ENCODE results near the gene ASTN2. TPM values are rescaled to one million over a fixed set of nuclear protein-coding genes. Genes with fewer than 3 reads are reported as not detected.
A peak's percentile ranks its signal among the peaks of the same experiment; 100 is the strongest.

The ASTN2 gene
- total RNA-seq, 1 donor: 5.6 TPM

DNA sequence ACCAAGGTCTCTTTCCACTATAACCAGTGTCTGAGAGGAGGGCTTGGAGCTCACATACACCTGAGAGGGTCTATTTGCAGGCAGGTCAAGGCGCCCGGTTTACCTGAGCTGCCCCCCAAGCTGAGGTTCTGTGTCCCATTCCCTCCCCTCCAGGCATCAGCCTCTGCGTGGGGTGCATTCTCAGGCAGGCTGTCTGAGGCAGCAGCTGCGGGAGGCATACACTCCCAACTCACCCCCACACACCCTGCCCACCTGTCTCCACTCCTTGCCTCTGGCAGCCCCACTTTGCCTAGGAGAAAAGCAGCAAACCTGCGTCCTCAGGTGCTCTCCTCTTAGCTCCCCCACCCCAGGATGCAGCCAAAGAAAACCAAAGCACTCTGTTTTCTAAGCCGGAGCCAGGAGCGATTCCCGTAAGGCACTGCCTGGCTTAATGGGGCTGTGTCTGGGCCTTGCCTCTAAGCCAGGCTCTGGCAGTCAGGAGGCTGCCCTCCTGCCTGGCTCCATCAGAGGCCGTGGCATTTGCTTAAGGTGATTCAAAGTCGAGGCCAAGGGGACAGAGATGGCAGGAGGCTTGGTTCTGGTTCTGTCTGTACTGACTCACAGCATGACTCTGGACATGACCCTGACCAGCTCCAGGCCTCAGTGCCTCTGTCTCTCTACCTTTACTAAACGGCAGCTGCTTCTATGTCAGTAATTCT lies 867.0 kb downstream of the ASTN2 start:
- no peak for DNase-seq (ENCODE audit: low read depth)
- no peak overlapping the region for H3K4me3 ChIP-seq (ENCODE audit: low read depth, low read length)
- TF ChIP-seq, protein P1, sequence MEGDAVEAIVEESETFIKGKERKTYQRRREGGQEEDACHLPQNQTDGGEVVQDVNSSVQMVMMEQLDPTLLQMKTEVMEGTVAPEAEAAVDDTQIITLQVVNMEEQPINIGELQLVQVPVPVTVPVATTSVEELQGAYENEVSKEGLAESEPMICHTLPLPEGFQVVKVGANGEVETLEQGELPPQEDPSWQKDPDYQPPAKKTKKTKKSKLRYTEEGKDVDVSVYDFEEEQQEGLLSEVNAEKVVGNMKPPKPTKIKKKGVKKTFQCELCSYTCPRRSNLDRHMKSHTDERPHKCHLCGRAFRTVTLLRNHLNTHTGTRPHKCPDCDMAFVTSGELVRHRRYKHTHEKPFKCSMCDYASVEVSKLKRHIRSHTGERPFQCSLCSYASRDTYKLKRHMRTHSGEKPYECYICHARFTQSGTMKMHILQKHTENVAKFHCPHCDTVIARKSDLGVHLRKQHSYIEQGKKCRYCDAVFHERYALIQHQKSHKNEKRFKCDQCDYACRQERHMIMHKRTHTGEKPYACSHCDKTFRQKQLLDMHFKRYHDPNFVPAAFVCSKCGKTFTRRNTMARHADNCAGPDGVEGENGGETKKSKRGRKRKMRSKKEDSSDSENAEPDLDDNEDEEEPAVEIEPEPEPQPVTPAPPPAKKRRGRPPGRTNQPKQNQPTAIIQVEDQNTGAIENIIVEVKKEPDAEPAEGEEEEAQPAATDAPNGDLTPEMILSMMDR (IDR thresholded peaks at IDR 0.05; ENCODE audit: insufficient read depth, low read length): no peak

DNA sequence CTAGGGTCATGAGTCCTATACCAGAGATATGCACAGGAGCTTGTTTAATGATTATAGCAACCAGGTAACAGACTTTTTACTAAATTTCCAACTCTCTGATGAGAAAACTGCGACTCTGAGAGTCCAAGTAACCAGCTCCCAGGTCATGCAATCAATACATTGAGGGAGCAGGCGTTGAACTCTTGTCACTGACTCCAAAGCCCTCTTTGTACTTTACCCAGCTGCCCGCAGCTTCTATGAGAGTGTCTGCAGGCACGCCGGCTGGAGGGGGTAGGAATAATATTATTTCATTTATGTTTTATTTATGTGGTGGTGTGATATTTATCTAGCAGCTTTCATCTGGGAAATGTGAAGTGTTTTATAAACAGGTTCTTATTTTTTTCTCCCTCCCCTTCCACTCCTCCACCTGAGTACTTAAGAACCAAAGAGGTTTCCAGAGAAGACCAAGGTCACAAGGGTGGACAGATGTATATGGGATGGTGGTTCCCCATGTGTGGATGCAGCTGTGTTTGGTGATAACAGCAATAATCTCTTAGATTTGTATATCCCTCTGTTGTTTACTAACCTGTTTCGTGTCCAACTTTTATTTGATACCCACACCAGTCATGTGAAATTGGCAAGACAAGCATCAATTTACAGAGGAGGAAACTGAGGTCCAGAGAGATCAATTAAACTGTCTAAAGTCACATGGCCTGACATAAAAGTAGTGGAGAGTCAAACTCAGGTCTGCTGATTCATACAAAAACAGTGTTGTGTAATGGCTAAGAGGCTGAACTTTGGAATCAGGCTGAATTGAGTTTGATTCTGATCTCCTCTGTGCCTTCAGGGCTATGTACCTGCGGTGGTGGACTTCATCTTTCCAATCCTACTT lies 867.9 kb downstream of the ASTN2 start:
- DNase-seq (ENCODE audit: low read depth): peak; percentile 46
- TF ChIP-seq, protein P1 (IDR thresholded peaks at IDR 0.05; ENCODE audit: insufficient read depth, low read length): no peak
- no peak overlapping the region for H3K4me3 ChIP-seq (ENCODE audit: low read depth, low read length)

DNA sequence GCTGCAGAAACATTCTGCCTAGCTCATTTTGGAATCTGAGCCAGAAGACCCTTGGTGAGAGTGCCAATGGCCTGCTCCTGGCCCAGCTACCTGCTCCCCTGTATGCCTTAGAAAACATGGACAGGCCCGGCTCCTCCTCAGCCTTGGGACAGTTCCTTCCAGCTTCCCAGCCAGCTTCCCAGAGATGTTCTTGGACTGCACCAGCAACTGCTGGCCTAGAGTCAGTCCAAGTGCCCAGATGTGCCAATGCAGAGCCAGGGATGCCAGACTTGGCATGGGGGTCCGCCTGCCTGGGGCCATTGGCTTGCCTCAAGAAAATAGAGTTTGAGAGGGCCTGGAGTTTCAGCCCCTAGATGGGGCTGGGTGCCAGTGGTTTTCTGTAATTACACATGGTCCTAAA lies 870.0 kb downstream of the ASTN2 start:
- DNase-seq (ENCODE audit: low read depth): no peak
- TF ChIP-seq, protein P1 (IDR thresholded peaks at IDR 0.05; ENCODE audit: insufficient read depth, low read length): no peak

DNA sequence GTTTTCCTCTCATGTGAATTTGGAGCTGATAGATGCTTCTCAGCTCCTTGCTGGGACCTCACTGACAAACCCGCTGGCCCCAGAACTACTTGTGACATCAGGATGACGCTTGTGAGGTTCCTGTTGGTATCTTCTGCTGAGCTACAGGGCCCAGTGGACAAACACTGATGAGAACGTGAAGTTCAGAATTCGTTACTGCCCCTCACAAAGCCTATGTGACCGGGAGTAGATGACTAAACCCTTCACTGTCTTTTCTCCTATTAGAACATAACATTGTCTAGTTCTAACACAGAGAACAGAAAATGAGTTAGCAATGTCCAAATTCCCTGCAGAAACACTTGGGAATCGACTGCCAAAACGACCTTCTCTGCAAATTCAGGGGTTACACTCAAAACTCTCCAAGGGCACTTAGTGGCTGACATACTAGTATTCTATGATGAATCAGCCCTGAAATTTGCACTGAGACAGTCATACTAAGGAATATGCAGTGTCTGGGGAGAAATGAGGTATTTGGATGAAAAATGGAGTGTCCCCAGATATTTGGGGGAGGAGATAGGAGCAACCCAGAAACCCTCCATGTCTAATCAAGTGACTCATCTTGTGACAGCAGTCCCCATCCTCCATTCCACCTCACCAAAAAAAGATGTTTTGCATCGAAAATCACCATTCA lies 871.0 kb downstream of the ASTN2 start:
- no peak overlapping the region for H3K4me3 ChIP-seq (ENCODE audit: low read depth, low read length)
- TF ChIP-seq, protein P1 (IDR thresholded peaks at IDR 0.05; ENCODE audit: insufficient read depth, low read length): no peak
- DNase-seq (ENCODE audit: low read depth): peak; percentile 66

More for the DNA sequence above, 870.0 kb downstream of the ASTN2 start:
- no peak overlapping the region for H3K4me3 ChIP-seq (ENCODE audit: low read depth, low read length)

DNA sequence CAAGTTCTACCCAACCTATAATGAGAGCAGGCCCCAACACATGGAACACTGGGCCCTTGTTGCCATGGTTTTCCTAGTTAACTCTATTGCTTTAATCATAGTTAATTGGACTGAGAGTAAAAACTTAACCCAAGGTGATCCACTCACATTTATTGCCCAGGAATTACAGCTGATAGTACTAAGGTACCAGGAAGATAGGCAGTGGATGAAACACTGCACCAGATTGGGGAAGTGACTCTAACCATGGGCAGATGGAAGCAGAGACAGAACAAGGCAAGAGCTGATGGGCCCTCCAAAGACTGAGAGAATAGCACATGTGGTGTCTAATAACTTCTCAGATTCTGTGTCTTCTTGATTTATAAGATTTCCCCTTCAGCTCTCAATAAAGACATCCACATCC lies 873.5 kb downstream of the ASTN2 start:
- TF ChIP-seq, protein P1 (IDR thresholded peaks at IDR 0.05; ENCODE audit: insufficient read depth, low read length): no peak
- no peak overlapping the region for H3K4me3 ChIP-seq (ENCODE audit: low read depth, low read length)
- no peak for DNase-seq (ENCODE audit: low read depth)

DNA sequence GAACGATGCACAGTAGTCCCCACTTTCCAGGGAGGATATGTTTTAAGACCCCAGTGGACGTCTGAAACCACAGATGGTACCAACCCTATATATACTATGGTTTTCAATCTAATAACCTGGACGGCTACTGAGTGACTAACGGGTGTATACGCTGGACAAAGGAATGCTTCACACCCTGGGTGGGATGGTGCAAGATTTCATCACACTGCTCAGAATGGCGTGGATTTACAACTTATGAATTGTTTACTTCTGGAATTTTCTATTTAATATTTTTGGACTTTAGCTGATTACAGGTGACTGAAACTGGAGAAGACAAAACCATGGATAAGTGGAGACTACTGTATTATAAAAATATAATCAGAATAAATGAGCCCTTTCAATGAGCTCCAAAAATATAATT lies 875.3 kb downstream of the ASTN2 start:
- TF ChIP-seq, protein P1 (IDR thresholded peaks at IDR 0.05; ENCODE audit: insufficient read depth, low read length): no peak
- no peak overlapping the region for H3K4me3 ChIP-seq (ENCODE audit: low read depth, low read length)
- no peak for DNase-seq (ENCODE audit: low read depth)

All from fibroblast of the aortic adventitia (primary cell).